Bronchial epithelial cell (primary cell): ENCODE data around the gene MSH5. TPM values are rescaled to one million over a fixed set of nuclear protein-coding genes. Genes with fewer than 3 reads are reported as not detected.

ENCODE experiments used
- DNase-seq: peaks from one replicate; pipeline ENCODE4 v3.0.0-alpha.2; 2010; ENCODE audit warnings: low read depth
- FAIRE-seq: peaks from 2 replicates; lab custom pipeline; 2011; peaks lifted over from hg19 to GRCh38; lab: Jason Lieb, UNC
- H3K27me3 ChIP-seq: 2 replicates; pipeline ENCODE4 v1.5.1; 2011; ENCODE audit warnings: low read length; ENCODE audit not compliant: control insufficient read depth, insufficient read depth
- H3K36me3 ChIP-seq: 2 replicates; pipeline ENCODE4 v1.5.1; 2011; ENCODE audit warnings: low read length; ENCODE audit not compliant: control insufficient read depth, insufficient read depth
- H3K4me3 ChIP-seq: 2 replicates; pipeline ENCODE4 v1.5.1; 2011; ENCODE audit warnings: mild to moderate bottlenecking, low read depth, low read length, control low read depth
- CTCF ChIP-seq: IDR thresholded peaks from 2 replicates; pipeline ENCODE4 v1.5.1; 2011; ENCODE audit warnings: mild to moderate bottlenecking, moderate library complexity, low read length, control low read depth, inconsistent platforms; ENCODE audit not compliant: insufficient read depth, severe bottlenecking
- total RNA-seq: library from RNA; depleted of rRNA; stranded (reverse); fragments of >200 nt; gene quantifications from 2 replicates; pipeline ENCODE4 v1.2.1, GENCODE V29; 2014

The MSH5 gene
- total RNA-seq, result 3.4 and 4.0 TPM in 2 replicates

GRCh38 chr6:31739639-31740396 is at the start of gene MSH5:
Gene MSH5 (plus strand): TSS chr6:31740005. CDS start chr6:31740467, 462 bp downstream.
- FAIRE-seq (no peak), DNase-seq (peak; percentile 98)
- Histone ChIP-seq H3K36me3 (peaks cover 3% of the 10 kb centered on the region), H3K27me3 (no peaks in the 10 kb centered on the region), H3K4me3 (peak within 1 kb of the TSS; percentile 62)
- TF ChIP-seq CTCF, result no peak

GRCh38 chr6:31690231-31691077 is 49.4 kb upstream of the MSH5 start:
- Histone ChIP-seq H3K36me3 (peaks cover 37% of the 10 kb centered on the region), H3K27me3 (no peaks in the 10 kb centered on the region), H3K4me3 (no peak overlapping the region)
- no peak for TF ChIP-seq CTCF
- FAIRE-seq, result no peak
- DNase-seq, result no peak

- Histone ChIP-seq H3K27me3 (no peaks in the 10 kb centered on the region), H3K4me3 (no peak overlapping the region), H3K36me3 (peaks cover 37% of the 10 kb centered on the region)
- DNase-seq (no peak), FAIRE-seq (no peak)
- no peak for TF ChIP-seq CTCF
These were observed 48.7 kb upstream of the MSH5 start for GRCh38 chr6:31691078-31691463.

GRCh38 chr6:31691564-31692108 is 48.2 kb upstream of the MSH5 start:
- peaks cover 37% of the 10 kb centered on the region for H3K36me3 ChIP-seq
- FAIRE-seq, result no peak

GRCh38 chr6:31692353-31692752 is 47.5 kb upstream of the MSH5 start:
- no peak overlapping the region for H3K4me3 ChIP-seq
- FAIRE-seq, result no peak
- no peak for TF ChIP-seq CTCF
- H3K36me3 ChIP-seq, result peaks cover 38% of the 10 kb centered on the region
- no peak for DNase-seq
- H3K27me3 ChIP-seq, result no peaks in the 10 kb centered on the region

More at GRCh38 chr6:31691564-31692108, 48.2 kb upstream of the MSH5 start:
- TF ChIP-seq CTCF, result no peak
- no peak for DNase-seq
- no peak overlapping the region for H3K4me3 ChIP-seq
- H3K27me3 ChIP-seq, result no peaks in the 10 kb centered on the region
